Spleen (tissue), 7 donors: ENCODE measurements around the gene TRIM16.
"Not testable (repeated sequence)": the region's sequence is repeated elsewhere in the genome, so short reads cannot be mapped to it uniquely, and the experiment has no call there.

ENCODE experiments used
- POLR2AphosphoS5 ChIP-seq, 3 donors: sonication (generic); formaldehyde crosslinking; IDR thresholded peaks; one replicate each; pipeline ENCODE4 v1.5.1; 2017; ENCODE audit warnings: antibody characterized with exemption in 3 of 3
- TF ChIP-seq, protein P1 (sequence below), 11 experiments: fragments of 200-600 bp in 7 of 11; fragments of 450-650 bp in 4 of 11; sonication (generic) in 4 of 11; IDR thresholded peaks in 8 of 11; conservative IDR thresholded peaks in 3 of 11; 1 replicate in 7 of 11; 2 replicates in 4 of 11; pipeline versions ENCODE4 v1.4.0 to v1.8.0; 2016 to 2021; ENCODE audit warnings: antibody characterized with exemption in 11 of 11, inconsistent platforms in 4 of 11, mild to moderate bottlenecking in 1 of 11
- donor health status: DM: no; HTN: no; CAD: no; lungs with moderate emphysema.
- donor health status: DM: no; HTN: no; CAD: no.
- donor health status: DM: no; HTN: no; CAD: no.

DNA sequence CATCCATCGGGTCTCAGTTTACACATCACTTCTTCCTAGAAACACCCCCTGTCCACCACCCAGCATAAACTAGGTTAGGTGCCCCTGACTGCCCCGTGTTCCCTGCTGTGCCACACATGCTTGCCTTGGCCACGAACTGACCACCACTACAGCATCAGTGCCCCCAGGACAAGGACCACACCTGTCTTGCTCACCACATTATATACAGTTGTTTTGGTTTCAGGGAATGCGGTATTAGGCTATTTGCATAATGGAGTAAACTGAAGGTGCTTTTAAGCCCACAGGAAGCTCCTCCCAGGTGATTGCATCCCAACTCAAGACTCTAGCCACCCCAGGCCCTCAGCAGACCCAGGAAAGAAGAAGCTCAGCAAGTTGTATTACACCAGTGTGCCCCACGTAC, 100.8 kb downstream of the TRIM16 start:
- TF ChIP-seq, protein P1, sequence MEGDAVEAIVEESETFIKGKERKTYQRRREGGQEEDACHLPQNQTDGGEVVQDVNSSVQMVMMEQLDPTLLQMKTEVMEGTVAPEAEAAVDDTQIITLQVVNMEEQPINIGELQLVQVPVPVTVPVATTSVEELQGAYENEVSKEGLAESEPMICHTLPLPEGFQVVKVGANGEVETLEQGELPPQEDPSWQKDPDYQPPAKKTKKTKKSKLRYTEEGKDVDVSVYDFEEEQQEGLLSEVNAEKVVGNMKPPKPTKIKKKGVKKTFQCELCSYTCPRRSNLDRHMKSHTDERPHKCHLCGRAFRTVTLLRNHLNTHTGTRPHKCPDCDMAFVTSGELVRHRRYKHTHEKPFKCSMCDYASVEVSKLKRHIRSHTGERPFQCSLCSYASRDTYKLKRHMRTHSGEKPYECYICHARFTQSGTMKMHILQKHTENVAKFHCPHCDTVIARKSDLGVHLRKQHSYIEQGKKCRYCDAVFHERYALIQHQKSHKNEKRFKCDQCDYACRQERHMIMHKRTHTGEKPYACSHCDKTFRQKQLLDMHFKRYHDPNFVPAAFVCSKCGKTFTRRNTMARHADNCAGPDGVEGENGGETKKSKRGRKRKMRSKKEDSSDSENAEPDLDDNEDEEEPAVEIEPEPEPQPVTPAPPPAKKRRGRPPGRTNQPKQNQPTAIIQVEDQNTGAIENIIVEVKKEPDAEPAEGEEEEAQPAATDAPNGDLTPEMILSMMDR (IDR thresholded peaks at IDR 0.05 in 8 of 11, conservative IDR thresholded peaks at IDR 0.05 in 3 of 11), result not testable (repeated sequence)
- not testable (repeated sequence) for TF ChIP-seq POLR2AphosphoS5 (IDR thresholded peaks at IDR 0.05)
